Activated CD4-positive, alpha-beta T cell treated with anti-CD3 and anti-CD28 coated beads, Interleukin-2, amount 50 U/mL, for 1 hour (primary cell): ENCODE results near the gene SLC26A11.

ENCODE experiments used
- DNase-seq: peaks from one replicate; pipeline ENCODE4 v3.0.0-alpha.2; 2020

Gene SLC26A11

DNA sequence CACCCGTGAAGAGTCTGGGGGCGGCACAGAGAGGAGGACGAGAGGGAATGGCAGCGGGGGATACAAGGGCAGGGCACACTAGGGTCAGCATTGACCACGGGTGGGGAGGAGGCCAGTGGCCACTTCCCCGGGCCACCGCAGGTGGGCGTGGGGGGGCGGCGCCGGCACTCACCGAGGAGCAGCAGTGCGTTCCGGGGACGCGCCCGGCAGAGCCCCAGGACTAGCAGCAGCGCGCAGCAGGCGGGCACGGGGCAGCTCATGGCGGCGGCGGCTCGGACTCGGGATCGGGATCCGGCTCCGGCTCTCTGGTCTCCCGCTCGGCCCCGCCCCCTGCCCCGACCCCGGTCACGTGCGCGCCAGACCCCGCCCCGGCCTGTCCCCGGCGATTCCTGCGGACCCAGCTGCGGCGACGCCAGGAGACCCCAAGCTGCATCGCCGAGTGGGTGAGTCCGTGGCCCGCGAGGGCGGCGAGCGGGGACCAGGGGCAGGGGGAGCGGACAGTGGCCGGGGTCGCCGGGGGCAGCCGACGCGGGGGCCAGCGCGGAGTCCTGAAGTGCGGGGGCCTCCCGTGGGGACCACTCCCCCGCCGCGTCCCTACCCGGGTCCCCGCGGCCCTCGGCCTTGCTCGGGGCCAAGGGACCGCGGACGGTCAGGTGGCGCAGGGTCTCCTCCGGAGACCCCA, at the start of gene SLC26A11, which contains the start of gene SGSH:
Gene SLC26A11 (plus strand): TSS at position 374 of the 682 bp plus-strand sequence. CDS start 1,134 bp downstream, outside the sequence.
Gene SGSH (minus strand): TSS at position 280 of the 682 bp plus-strand sequence. CDS start 20 bp downstream, at position 260.
- peak; percentile 57 for DNase-seq

DNA sequence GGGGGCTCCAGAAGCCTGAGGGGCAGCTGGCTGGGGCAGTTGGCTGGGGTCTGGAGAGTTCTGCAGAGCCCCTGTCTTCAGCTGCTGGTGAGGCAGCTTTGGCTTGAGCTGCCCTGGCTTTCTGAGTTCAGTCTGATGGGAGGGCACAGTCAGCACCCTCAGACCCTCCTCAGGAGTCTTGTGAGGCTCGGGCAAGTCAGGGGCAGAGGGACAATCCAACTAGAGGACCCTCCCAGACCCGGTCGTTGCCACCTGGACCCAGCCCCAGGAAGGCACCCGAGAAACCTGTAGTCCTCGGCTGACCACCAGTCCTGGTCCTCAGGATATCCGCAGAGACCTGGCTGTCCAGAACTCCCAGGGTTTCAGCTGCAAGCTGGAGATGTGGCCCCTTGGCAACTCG, 48.5 kb upstream of the SLC26A11 start:
- no peak for DNase-seq

DNA sequence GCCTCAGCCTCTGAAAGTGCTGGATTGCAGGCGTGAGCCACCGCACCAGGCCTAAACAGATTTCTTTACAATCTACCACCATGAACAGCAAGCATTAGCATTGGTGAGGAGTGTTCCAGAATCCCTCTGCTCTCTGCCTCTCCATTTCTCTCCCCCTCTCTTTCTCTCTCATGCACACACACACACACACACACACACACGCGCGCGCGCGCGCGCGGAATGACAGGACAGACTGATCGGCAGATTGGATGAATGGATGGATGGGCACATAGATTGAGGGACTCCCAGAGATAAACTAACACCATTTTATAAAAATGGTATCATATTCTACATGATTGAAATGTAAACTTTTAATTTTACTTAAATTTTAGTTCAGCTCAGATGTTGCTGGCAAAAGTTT, 47.1 kb upstream of the SLC26A11 start:
- no peak for DNase-seq

DNA sequence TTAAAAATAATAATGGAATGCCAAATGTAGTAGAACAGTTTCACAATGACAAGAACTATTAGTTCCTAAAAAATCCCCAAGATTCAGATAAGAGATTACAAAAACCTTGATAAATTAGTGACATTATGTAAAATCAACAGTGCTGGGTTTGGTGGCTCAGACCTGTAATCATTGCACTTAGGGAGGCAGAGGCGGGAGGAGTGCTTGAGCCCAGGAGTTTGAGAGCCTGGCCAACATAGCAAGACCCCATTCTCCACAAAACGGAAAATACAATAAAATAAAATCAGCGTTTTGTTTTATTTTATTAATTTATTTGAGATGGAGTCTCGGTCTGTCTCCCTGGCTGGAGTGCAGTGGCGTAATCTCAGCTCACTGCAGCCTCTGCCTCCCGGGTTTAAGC, 46.3 kb upstream of the SLC26A11 start:
- no peak for DNase-seq

DNA sequence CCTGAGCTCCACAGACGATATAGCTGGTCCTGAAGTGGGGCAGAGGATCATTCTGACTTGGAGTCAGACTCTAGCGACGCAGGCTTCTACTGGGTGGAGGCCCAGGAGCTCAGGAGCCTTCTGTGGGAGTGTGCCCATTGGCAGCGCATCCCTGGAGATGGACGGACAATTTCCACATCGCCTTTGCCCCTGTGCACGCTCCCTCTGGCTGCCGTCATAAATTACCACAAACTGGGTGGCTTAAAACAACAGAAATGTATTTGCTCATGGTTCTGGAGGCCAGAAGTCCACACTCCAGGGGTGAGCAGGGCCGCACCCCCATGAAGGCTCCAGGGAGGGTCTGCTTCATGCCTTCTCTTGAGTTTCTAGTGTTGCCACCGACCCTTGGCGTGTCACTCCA, 43.5 kb upstream of the SLC26A11 start:
- DNase-seq, result no peak

DNA sequence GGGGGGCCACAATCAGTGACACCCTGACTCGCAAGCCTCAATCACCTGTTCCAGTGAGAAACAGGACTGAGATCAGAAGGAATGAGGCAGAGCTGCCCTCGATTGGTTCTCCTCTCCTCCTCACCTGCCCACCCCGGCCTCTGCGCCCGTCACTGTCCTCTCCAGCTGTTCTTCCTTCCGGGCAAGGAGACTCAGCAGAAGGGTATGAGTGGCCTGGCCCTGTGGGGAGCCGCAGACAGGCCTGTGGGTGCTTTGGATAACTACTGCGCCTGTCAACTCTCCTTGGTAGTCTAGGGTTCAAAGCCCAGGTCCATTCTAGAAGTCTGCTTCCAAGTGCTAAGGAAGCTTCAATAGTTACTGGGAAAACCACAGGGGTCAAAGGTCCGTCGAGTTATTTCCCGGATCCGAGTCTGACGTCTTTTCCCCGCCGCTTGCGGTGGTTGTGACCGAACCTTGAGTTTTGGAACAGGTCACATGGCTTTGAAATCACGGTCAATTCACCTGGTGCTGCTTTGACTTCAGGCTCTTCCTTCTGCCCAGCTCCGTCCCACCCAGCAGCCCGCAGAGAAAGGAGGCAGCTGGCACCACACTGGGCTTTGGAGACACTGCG, 42.1 kb upstream of the SLC26A11 start:
- DNase-seq, result no peak

DNA sequence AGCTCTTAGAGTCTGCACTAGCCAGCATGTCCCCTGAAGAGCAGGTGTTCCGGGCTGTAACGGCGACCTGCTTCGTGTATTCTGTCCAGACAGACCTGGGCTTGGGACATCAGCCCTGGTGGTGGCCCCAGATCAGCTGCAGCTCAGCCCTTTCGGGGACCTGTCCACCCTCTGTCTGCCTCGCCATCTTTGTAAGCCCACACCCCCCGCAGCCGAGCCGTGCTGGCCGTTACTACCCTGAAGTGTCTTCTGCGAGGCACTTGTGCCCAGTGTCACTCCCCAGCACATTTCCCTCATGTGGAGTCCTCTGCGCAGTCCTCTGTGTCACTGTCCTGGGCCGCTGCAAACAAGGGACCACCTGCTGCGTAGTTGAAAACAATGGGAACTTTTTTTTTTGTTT, 40.0 kb upstream of the SLC26A11 start:
- no peak for DNase-seq

DNA sequence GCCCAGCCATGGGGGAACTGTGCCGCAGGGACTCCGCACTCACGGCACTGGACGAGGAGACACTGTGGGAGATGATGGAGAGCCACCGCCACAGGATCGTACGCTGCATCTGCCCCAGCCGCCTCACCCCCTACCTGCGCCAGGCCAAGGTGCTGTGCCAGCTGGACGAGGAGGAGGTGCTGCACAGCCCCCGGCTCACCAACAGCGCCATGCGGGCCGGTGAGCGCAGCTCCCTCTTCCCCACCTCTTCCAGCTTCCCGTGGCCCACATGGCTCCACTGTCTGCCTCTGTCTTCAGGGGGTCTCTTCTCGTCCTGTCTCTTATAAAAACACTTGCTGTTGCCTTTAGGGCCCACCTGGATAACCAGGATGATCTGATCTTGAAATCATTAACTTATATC, 38.8 kb upstream of the SLC26A11 start:
- DNase-seq, result no peak

DNA sequence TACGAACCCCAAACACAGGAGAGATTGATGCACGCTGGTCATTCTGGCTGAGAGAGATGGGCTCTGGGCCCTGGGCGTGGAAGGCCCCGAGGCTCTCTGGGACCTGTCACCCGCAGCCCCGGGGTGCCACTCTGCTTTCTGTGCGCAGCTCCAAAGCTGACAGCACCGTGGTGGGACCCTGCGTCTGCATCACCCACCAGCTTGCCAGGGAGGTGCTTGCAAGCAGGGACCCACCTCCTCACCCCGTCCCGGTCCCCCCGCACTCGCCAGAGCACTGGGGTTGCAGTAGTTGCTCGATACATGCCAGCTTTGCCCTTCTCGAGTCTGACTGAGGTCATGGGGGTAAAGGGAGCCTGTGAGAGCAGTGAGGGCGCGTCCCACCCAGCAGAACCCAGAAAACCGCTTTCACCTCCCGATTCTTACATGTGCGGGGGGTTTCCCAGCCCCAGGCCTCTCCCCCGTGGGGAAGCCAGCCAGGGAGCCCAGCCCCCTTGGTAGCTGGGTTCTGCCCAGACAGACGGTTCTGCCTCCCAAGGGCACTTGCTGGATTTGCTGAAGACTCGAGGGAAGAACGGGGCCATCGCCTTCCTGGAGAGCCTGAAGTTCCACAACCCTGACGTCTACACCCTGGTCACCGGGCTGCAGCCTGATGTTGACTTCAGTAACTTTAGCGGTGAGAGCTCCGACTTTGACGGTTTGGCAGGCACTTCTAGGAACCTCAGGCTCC, 37.9 kb upstream of the SLC26A11 start:
- no peak for DNase-seq

DNA sequence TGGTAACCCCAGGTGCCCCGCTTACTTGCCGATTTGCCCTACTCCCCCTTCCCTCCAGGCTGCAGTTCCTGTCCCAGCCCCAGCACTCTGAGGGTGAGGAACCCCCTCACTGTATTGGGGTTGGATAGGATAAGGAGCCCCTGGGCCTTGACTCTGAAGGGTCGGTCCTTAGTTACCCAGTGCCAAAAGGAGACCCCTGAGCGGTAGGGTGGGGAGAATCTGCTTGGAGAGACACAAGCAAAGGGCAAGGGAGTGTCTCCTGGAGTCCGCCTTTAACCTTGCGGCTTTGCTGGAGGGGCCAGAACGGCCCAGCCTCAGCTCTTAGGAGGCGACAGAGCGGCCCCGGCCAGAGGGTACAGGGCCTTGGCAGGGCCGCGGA, 37.4 kb upstream of the SLC26A11 start:
- no peak for DNase-seq

DNA sequence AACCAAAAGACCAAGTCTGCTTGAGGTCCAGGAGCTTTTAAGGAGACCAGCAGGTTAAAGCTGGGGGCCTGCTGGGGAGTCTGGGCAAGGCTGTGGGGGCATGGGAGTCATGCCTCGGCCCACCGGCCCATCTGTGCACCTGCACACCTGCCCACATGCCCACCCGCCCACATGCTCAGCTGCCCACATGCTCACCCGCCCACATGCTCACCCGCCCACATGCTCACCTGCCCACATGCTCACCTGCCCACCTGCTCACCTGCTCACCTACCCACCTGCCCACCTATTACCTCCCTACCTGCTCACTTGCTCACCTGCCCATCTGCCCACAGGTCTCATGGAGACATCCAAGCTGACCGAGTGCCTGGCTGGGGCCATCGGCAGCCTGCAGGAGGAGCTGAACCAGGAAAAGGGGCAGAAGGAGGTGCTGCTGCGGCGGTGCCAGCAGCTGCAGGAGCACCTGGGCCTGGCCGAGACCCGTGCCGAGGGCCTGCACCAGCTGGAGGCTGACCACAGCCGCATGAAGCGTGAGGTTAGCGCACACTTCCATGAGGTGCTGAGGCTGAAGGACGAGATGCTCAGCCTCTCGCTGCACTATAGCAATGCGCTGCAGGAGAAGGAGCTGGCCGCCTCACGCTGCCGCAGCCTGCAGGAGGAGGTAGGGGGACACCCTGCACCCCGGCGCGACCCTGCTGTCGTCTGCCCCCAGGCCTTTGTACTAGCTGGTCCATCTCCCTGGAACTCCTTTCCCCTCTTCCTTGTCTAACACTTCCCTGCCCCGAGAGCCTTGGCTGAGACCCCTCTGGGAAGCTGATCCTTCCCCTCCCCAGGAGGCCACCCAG, 36.4 kb upstream of the SLC26A11 start:
- no peak for DNase-seq

DNA sequence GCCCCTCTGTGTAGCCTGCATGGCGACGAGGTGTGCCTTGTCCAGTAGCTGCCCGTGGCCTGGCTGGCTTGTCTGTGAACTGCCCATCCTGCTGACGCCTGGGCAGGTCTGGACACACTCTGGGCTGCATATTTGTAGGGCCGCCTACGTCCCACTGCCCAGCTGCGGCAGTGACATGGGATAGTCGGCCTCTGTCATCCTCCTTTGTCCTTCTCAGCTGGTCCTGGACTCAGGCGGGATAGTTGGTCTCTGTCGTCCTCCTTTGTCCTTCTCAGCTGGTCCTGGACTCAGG, 35.9 kb upstream of the SLC26A11 start:
- DNase-seq, result no peak

DNA sequence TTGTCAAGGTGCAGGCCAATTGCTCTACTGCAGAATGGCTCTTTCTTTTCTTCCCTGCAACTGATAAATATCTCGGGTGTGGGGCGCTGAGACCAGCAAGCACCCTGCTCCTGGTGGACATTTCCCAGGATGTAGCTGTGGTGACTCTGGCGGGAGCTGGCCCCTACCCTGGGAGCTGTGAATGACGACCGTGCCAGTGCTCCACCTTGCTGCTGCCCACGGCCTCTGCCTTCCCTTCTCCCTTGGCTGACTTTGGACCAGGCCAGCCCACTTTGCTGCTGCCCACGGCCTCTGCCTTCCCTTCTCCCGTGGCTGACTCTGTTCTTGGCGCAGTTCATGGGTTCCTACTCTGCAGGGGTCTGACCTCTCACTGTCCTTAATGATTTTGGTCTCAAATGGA, 34.3 kb upstream of the SLC26A11 start:
- DNase-seq, result no peak

DNA sequence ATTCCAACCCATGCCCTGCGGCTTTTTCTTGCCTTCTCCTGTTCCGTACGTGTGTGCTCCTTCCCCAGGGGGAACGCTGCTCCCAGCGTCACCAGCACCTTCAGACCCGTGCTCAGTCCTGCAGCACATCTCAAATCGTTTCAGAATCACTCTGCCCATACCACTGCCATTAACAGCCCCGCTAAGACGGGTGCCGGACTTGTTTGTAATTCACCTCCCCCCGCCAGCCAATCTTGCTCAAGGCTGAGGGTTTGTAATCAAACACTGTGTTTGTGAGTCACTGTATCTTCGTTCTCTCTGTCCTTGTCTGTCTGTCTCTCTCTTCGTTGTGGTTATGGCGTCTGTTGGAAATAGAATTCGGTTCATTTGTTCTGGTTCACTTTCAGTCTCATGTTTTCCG, 33.1 kb upstream of the SLC26A11 start:
- DNase-seq, result no peak

DNA sequence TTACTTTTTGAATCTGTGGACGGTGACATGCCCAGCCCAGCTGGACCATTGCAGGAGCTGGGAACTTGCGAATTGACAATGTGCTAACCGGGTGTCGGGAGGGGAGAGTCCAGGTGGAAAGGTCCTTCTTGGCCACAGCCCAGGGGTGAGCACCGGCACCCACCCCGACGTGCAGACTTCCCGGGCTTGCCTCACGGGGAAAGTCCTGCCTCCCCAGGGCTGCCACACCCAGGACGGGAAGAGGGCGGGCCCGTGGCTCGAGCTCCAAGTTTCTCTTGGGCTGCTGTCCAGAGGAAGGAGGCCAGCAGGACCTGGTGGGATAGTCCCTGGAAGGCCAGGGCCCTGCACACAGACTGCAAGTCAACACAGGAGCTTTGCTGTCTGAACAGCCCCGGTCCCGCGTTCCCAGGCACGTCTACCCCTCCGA, 32.7 kb upstream of the SLC26A11 start:
- no peak for DNase-seq

DNA sequence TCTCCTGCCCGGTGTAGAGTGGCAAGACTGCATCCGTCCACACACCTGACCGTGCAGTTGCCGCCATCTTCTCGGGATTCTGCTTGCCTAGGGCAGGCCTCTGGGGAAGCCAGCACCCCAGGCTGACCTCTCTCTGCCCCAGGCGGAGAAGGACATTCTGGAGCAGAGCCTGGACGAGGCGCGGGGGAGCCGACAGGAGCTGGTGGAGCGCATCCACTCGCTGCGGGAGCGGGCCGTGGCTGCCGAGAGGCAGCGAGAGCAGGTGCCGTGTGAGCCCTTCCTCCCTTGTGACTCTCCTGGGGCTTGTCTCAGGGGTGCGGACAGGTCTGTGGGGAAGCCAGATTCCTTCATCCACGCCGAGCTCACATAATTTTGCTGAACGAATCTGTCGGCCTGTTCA, 30.6 kb upstream of the SLC26A11 start:
- no peak for DNase-seq

DNA sequence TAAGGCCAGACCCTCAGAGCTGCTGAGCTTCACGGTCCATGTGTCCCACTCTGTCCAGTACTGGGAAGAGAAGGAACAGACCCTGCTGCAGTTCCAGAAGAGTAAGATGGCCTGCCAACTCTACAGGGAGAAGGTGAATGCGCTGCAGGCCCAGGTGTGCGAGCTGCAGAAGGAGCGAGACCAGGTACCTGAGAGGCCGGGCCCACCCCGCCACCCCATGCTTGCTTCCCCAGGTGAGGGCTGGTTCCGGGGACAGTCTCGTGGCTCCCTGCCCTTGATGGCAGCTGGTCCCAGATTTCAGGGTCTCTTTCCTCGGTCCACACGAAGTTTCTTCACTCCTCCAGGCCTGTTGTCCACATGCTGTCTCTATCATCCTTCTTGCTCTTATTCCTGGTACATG, 29.5 kb upstream of the SLC26A11 start:
- DNase-seq, result no peak

DNA sequence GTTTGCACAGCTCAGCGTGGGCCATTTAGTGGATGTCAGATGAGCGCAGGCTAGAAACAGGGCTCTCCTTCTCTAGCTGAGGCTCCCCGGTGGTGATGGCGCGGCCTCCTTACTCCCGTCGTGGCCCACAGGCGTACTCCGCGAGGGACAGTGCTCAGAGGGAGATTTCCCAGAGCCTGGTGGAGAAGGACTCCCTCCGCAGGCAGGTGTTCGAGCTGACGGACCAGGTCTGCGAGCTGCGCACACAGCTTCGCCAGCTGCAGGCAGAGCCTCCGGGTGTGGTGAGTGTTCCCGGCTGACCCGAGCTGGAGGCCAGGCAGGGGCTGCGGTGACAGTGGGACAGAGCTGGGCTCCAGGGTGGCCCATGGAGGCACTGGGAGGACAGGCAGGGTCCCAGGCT, 29.0 kb upstream of the SLC26A11 start:
- no peak for DNase-seq

DNA sequence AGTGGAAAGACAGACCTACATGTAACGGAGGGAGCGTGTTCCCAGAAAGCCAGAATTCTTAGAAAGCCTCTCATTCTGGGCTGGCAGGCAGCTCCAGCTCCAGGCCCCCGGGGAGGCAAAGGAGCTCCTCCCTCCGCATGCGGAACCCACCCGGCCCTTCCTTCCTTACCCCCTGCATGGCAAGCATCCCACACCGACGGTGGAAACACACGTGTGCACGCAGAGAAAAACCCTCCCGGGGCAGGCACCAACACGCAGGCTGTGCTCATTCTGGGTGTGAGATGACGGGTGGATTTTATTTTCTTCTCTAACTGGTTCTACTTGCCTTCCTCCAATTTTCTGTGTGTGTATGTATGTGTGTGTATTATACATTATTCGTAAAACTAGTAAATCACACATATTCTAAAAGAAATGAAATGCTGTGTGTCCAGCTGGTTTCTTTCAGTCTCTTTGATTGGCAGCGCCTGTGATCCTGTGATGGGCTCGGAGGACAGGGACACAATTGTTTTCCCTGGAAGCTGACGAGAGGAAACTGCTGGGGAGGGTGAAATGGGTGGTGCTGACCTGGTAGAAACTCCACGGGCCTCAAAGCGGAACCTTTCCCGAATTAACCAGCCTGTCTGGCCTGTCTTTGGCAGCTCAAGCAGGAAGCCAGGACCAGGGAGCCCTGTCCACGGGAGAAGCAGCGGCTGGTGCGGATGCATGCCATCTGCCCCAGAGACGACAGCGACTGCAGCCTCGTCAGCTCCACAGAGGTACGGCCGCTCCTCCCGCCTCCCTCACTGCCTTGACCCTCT, 28.2 kb upstream of the SLC26A11 start:
- DNase-seq, result no peak

DNA sequence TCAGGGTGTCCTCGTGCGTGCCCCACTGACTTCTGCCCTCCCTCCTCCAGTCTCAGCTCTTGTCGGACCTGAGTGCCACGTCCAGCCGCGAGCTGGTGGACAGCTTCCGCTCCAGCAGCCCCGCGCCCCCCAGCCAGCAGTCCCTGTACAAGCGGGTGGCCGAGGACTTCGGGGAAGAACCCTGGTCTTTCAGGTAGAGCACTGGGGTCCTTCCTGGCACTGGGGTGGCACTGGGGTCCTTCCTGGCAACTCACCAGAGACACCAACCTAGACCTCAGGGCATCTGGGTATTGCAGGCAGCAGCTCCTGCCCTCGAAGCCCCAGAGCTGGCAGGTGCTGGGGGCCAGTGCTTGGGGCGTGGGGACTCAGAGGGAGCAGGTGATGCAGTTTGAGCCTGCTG, 25.1 kb upstream of the SLC26A11 start:
- no peak for DNase-seq

DNA sequence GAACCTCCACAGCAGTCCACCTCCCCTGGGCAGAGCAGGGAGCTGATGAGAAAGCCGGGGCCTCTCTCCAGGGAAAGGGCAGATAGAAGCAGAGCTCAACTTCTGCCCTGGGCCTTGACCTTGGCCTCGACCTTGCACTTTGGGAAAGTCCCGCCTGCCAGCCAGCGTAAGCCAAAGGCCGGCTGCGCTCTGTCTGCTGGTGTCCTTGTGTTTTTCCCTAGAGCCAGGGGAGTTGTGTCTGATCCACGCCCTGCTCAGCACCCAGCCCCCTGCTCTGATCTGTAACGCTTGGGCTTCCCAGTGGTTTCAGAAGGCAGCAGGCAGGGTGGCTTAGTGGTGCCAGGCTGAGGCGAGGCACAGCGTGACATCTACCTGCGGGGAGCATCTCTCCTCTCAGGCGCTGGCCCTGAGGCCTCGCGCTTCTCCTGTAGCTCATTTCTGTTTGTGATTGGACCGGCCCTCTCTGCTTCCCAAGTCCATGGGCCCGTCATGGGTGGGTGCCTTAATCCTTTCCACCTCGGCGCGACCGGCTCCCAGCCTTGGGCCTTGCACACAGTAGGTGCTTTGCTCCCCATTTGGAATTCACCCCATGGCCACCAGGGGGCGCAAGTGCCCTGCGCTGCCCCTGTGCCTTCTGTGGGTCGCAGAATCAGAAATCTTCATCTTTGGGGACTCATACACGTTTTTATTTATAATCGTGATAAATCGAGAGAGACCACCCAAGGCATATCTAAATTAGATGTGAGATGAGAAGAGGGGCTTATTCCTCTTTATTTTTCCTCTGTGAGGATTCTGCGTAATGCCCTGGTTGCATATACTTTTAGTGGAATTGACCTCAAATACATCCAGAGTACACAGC, 24.3 kb upstream of the SLC26A11 start:
- peak; percentile 61 for DNase-seq

DNA sequence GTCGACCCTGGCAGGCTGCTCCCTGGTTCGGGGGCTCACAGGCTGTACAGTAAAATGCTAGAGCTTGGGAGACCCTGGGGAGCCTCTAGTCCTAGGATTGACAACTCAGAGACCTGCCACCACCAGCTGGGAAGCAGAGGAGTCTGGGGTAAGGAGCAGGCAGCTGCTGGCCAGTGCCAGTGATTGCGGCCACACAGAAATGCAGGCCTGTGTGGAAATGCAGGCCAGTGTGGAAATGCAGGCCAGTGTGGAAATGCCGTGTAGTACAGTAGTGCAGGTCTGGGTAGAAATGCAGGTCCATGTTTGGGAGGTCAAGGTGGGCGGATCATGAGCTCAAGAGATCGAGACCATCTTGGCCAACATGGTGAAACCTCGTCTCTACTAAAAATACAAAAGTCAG, 23.6 kb upstream of the SLC26A11 start:
- no peak for DNase-seq
